Measurements from ENCODE around the gene AHSP.
"Not testable (repeated sequence)": the region's sequence is repeated elsewhere in the genome, so short reads cannot be mapped to it uniquely, and the experiment has no call there.

AHSP gene

GRCh38 chr16:31527734-31528274, at the start of gene AHSP:
Gene AHSP, plus strand, starts transcription at chr16:31527900. Its CDS starts 240 bp downstream, at chr16:31528140.
- DNase-seq = no peak

- DNase-seq = no peak
Observed at GRCh38 chr16:31478956-31479355, 48.7 kb upstream of the AHSP start.

- no peak for DNase-seq
Observed at GRCh38 chr16:31479751-31480150, 47.9 kb upstream of the AHSP start.

GRCh38 chr16:31480851-31481536, 46.7 kb upstream of the AHSP start:
- DNase-seq = no peak

GRCh38 chr16:31483081-31483480, 44.6 kb upstream of the AHSP start, which contains the start of gene SLC5A2:
Gene SLC5A2, plus strand, starts transcription at chr16:31483123. Its CDS starts 14 bp downstream, at chr16:31483137.
- no peak for DNase-seq

- DNase-seq = not testable (repeated sequence)
Observed at GRCh38 chr16:31484048-31484447, 43.7 kb upstream of the AHSP start.

- DNase-seq = no peak
Observed at GRCh38 chr16:31484491-31485171, 43.1 kb upstream of the AHSP start.

- no peak for DNase-seq
Observed at GRCh38 chr16:31485571-31485970, 42.1 kb upstream of the AHSP start.

- DNase-seq = no peak
Observed at GRCh38 chr16:31486045-31486444, 41.7 kb upstream of the AHSP start.

- no peak for DNase-seq
Observed at GRCh38 chr16:31487071-31487719, 40.5 kb upstream of the AHSP start.

- peak; percentile 58 for DNase-seq
Observed at GRCh38 chr16:31487720-31488467, 39.8 kb upstream of the AHSP start.

- DNase-seq = no peak
Observed at GRCh38 chr16:31488468-31489297, 39.0 kb upstream of the AHSP start.

GRCh38 chr16:31489298-31489564, 38.5 kb upstream of the AHSP start:
- no peak for DNase-seq

GRCh38 chr16:31489616-31490584, 37.8 kb upstream of the AHSP start:
- DNase-seq = no peak

- no peak for DNase-seq
Observed at GRCh38 chr16:31491778-31492418, 35.8 kb upstream of the AHSP start.

GRCh38 chr16:31493506-31494125, 34.1 kb upstream of the AHSP start:
- no peak for DNase-seq

GRCh38 chr16:31496670-31497069, 31.0 kb upstream of the AHSP start:
- DNase-seq = no peak

GRCh38 chr16:31498493-31498892, 29.2 kb upstream of the AHSP start:
- DNase-seq = no peak

GRCh38 chr16:31499928-31500327, 27.8 kb upstream of the AHSP start:
- DNase-seq = no peak

Measured in activated CD4-positive, alpha-beta T cell treated with anti-CD3 and anti-CD28 coated beads, Interleukin-2, Interleukin-6, amounts not matched to agents 100 ng/mL and 50 ng/mL, durations not matched to agents 16 hours and 8 hours (primary cell).